Common myeloid progenitor, CD34-positive (primary cell): ENCODE measurements around the gene LILRB3.
"Not testable (repeated sequence)": the region's sequence is repeated elsewhere in the genome, so short reads cannot be mapped to it uniquely, and the experiment has no call there.

Experiments
- CTCF ChIA-PET: fragments of 350-600 bp; sonication (Branson Sonifier 250); formaldehyde crosslinking; loops from one replicate; lab custom pipeline; 2021; ENCODE audit warnings: antibody characterized with exemption; lab: Charles Lee
- POLR2A ChIA-PET: fragments of 350-600 bp; sonication (Branson Sonifier 250); formaldehyde crosslinking; loops from one replicate; lab custom pipeline; 2021; ENCODE audit warnings: antibody characterized with exemption; lab: Charles Lee
- DNase-seq, 3 donors: peaks; one replicate each; pipeline versions ENCODE4 v3.0.0 to v3.0.0-alpha.2; 2013
- H3K27ac ChIP-seq, 2 experiments: 1 replicate in 1 of 2; 2 replicates in 1 of 2; pipeline ENCODE4 v1.7.0; 2013; ENCODE audit warnings: inconsistent platforms in 2 of 2, low read length in 2 of 2, mild to moderate bottlenecking in 2 of 2, low read depth in 1 of 2, moderate library complexity in 1 of 2; ENCODE audit not compliant: severe bottlenecking in 2 of 2, insufficient read depth in 1 of 2, poor library complexity in 1 of 2
- H3K27me3 ChIP-seq, 5 experiments: replicated peaks in 2 of 5; 1 replicate in 3 of 5; 2 replicates in 2 of 5; pipeline versions ENCODE4 v1.6.1 to v1.7.0; 2013; ENCODE audit warnings: low read length in 4 of 5, mild to moderate bottlenecking in 2 of 5, moderate library complexity in 2 of 5, inconsistent platforms in 1 of 5; ENCODE audit not compliant: insufficient read depth in 5 of 5, control insufficient read depth in 4 of 5
- H3K36me3 ChIP-seq, 4 experiments: 1 replicate in 2 of 4; 2 replicates in 2 of 4; pipeline versions ENCODE4 v1.6.1 to v1.7.0; 2013; ENCODE audit warnings: low read length in 3 of 4, control low read depth in 1 of 4, mild to moderate bottlenecking in 1 of 4; ENCODE audit not compliant: control insufficient read depth in 4 of 4, insufficient read depth in 4 of 4
- H3K4me1 ChIP-seq, 4 experiments: 1 replicate in 3 of 4; 2 replicates in 1 of 4; pipeline versions ENCODE4 v1.6.1 to v1.7.1; 2013; ENCODE audit warnings: low read length in 3 of 4, mild to moderate bottlenecking in 3 of 4, control low read depth in 1 of 4, inconsistent platforms in 1 of 4, moderate library complexity in 1 of 4; ENCODE audit not compliant: control insufficient read depth in 4 of 4, insufficient read depth in 4 of 4; ENCODE audit errors: control extremely low read depth in 1 of 4
- H3K4me3 ChIP-seq, 7 experiments: 1 replicate in 4 of 7; 2 replicates in 3 of 7; pipeline versions ENCODE4 v1.5.1 to v1.7.0; 2013; ENCODE audit warnings: mild to moderate bottlenecking in 7 of 7, low read length in 6 of 7, moderate library complexity in 6 of 7, inconsistent platforms in 2 of 7, low read depth in 2 of 7, control low read depth in 1 of 7; ENCODE audit not compliant: insufficient read depth in 4 of 7, control insufficient read depth in 1 of 7; ENCODE audit errors: extremely low read depth in 1 of 7
- H3K9me3 ChIP-seq, 5 experiments: 1 replicate in 4 of 5; 2 replicates in 1 of 5; pipeline versions ENCODE4 v1.6.1 to v1.7.1; 2013; ENCODE audit warnings: low read length in 4 of 5, mild to moderate bottlenecking in 2 of 5, inconsistent platforms in 1 of 5, low read depth in 1 of 5, moderate library complexity in 1 of 5; ENCODE audit not compliant: control insufficient read depth in 4 of 5, insufficient read depth in 2 of 5; ENCODE audit errors: control extremely low read depth in 1 of 5
- WGBS: methylation state at CpG from one replicate; pipeline ENCODE4 v1.1.5; 2013; ENCODE audit not compliant: insufficient coverage; 5-methylcytosine and 5-hydroxymethylcytosine counted together

The LILRB3 gene

DNA sequence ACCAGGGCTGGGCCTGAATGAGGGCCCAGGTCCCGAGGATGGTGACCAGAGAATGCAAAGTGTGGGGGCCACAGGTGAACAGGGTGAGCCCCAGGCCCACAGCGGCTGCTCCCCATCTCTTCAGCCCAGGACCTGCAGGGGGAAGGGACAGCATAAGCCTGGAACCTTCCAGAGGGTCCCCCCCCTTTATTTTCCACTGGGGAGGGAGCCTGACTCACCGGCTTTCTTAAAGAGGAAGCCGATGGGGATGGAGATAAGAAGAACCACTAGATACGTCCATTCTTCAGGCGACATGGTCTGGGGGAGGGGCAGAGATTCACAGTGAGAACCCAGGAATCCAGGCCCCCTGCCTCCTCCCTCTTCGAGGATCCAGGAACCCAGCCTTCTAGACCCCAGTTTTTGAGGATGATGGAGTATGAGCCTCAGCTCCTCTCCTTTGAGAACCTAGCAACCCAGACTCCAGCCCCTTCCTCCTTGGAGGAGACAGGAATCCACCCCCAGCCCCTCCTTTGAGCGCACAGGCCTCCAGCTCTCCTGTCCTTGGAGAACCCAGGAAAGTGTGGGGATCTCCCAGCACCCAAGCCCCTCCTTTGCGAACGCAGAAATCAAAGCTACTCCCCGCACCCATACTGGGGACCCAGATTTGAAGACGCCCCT lies 34.5 kb downstream of the LILRB3 start:
- 0% methylated on average over 7 of the region's 12 CpGs for WGBS
- Histone ChIP-seq H3K9me3 (no peaks in the 10 kb centered on the region), H3K27ac (peak overlapping the region; percentile 96 to 98), H3K36me3 (peaks cover 10 to 32% (median 29%) of the 10 kb centered on the region in 4 experiments), H3K27me3 (no peaks in the 10 kb centered on the region), H3K4me1 (peaks cover 4 to 37% (median 35%) of the 10 kb centered on the region in 4 experiments), H3K4me3 (peak overlapping the region; percentile 67 to 94 (median 89))
- peak; percentile 92 to 98 (median 97) for DNase-seq
- POLR2A ChIA-PET: interaction anchor here (0.6 to 6.0 kb wide), 7 partner anchors 10 to 979 kb away, joined by 3 to 95 read pairs (median 4); partner anchors contain the start of gene RPS9
- CTCF ChIA-PET: interaction anchor here (1.0 to 4.2 kb wide), 9 partner anchors 8 to 46 kb away, joined by 3 to 28 read pairs (median 9); partner anchors contain the start of gene TMC4

DNA sequence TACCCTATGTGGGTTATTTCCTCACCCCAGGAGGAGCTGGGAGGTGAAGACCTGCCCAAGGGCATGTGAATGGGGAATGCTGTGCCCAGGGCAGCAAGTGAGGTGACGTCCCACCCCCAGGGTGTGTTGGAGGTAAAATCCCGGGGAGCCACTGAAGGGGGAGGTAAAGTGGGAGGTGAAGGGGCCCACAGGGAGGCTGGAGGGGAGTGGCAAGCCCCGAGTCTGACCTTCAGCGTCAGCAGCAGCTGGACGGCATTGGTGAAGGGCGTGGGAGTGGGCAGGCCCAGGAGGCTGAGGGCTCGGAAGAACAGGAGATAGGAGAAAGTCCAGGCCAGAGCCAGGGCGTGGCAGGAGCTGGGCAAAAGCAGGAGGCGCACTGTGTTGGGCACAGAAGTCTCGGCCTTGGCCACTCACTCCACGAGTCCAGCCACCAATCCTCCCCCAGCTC lies 35.8 kb downstream of the LILRB3 start:
- peak overlapping the region in 4 of 7 experiments; percentile 55 to 94 (median 88) for H3K4me3 ChIP-seq
- ChIA-PET POLR2A (interaction anchor here (1.1 to 6.0 kb wide), 2 partner anchors 13 to 23 kb away, joined by 5 to 95 read pairs; no protein-coding TSS in a partner anchor), CTCF (interaction anchor here (0.7 to 4.2 kb wide), 8 partner anchors 11 to 79 kb away, joined by 3 to 28 read pairs (median 5); partner anchors contain the start of gene TMC4)
- 87% methylated on average over 9 of the region's 11 CpGs for WGBS
- H3K27ac ChIP-seq: peak overlapping the region; percentile 96 to 98
- H3K4me1 ChIP-seq: peaks cover 4 to 31% (median 28%) of the 10 kb centered on the region in 4 experiments
- no peaks in the 10 kb centered on the region for H3K9me3 ChIP-seq
- peaks cover 7 to 39% (median 31%) of the 10 kb centered on the region in 4 experiments for H3K36me3 ChIP-seq
- H3K27me3 ChIP-seq: no peaks in the 10 kb centered on the region
- DNase-seq: no peak

DNA sequence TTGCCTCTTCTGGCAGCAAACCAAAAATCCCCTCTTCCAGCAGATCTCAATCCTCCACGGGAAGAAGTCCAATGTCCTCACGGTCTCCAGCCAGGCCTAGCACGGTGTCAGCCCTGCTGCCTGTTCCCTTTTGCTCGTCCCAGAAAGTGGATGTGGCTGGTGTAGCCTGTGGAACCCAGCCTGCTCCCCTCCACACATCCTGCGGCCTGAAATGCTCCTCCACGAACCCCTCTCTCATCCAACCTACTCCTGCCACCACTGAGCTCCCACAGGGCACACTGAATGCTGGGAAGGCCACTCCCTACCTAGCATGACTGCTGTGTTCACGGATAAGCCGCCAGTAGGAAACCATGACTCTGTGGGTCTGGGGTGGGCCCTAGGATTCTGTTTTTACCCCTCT lies 36.5 kb downstream of the LILRB3 start:
- Histone ChIP-seq H3K27me3 (no peaks in the 10 kb centered on the region), H3K9me3 (no peaks in the 10 kb centered on the region), H3K27ac (peak overlapping the region; percentile 96 to 98), H3K4me3 (peak overlapping the region in 1 of 7 experiments; percentile 92), H3K36me3 (peaks cover 7 to 40% (median 31%) of the 10 kb centered on the region in 4 experiments), H3K4me1 (peaks cover 4 to 25% (median 22%) of the 10 kb centered on the region in 4 experiments)
- WGBS: 81% methylated on average over 3 of the region's 8 CpGs
- no peak for DNase-seq
- CTCF ChIA-PET: interaction anchor here (1.4 to 4.2 kb wide), 6 partner anchors 10 to 80 kb away, joined by 3 to 28 read pairs (median 6); partner anchors contain the start of gene TMC4
- POLR2A ChIA-PET: interaction anchor here (6.0 kb wide), 1 partner anchor 24 kb away, joined by 95 read pairs; no protein-coding TSS in a partner anchor

DNA sequence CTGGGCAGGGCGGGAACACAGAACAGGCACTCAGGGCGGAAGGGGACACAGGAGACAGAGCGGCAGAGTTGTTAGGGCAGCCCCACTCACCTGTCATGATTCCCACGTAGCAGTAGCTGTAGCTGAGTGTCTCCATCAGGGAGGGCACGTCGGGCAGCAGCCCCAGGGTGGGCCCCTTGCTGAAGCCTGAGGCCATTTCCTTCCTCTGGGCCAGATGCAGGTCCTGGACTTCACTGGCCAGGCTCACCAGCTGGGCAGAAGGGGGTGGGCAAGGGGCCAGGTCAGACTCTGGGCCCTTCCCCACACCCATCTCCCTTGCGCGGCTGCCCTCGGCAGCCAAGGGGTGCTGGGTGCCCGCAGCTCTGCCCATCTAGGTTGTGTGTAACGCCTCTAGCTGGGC lies 39.4 kb downstream of the LILRB3 start:
- 93% methylated on average over 11 of the region's 11 CpGs for WGBS
- Histone ChIP-seq H3K27ac (peak overlapping the region in 1 of 2 experiments; percentile 25), H3K4me1 (peaks cover 4 to 33% (median 27%) of the 10 kb centered on the region in 4 experiments), H3K27me3 (no peaks in the 10 kb centered on the region), H3K36me3 (peaks cover 9 to 69% (median 57%) of the 10 kb centered on the region in 4 experiments), H3K9me3 (no peaks in the 10 kb centered on the region), H3K4me3 (no peak overlapping the region)
- no peak for DNase-seq
- POLR2A ChIA-PET: interaction anchor here (0.8 kb wide), 1 partner anchor 8 kb away, joined by 3 read pairs; no protein-coding TSS in a partner anchor
- CTCF ChIA-PET: interaction anchor here (1.1 to 2.2 kb wide), 3 partner anchors 13 to 49 kb away, joined by 3 to 8 read pairs (median 3); no protein-coding TSS in a partner anchor

DNA sequence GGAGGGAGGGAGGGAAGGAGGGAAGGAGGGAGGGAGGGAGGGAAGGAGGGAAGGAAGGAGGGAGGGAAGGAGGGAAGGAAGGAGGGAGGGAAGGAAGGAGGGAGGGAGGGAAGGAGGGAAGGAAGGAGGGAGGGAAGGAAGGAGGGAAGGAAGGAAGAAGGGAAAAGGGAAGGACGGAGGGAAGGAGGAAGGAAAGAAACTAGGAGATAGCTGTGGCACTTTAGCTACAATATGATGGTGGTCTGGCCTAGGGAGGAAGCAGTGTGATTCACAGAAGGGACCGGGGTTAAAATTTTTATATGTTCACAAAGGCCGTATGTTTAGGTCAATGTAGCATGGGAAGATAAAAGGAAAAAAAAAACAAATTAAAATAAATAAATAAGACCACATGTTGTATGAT lies 40.9 kb downstream of the LILRB3 start:
- H3K9me3 ChIP-seq, H3K27ac ChIP-seq, H3K4me3 ChIP-seq, H3K27me3 ChIP-seq, POLR2A ChIA-PET, DNase-seq, CTCF ChIA-PET: not testable (repeated sequence)
- Histone ChIP-seq H3K36me3 (peaks cover 9 to 71% (median 59%) of the 10 kb centered on the region in 4 experiments), H3K4me1 (peaks cover 0 to 18% (median 13%) of the 10 kb centered on the region in 4 experiments)
- WGBS: 92% methylated on average over 1 of the region's 3 CpGs

DNA sequence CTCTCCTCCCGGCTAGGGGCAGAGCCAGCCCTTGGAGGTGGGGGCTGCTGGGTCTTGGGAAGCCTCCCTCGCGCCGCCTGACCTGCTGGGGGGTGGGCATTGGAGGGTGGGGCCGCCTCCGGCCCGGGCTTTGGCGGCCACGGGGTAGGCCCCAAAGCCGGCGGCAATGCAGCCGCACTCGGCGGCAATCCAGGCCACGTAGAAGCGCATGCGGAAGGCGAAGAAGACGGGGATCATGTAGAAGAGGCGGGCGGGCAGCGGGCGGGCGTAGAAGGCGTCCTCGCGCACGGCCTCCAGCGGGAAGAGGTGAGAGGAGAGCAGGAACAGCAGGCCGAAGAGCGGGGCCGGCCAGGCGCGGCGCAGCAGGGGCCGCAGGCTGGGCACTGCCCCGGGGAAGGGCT lies 42.1 kb downstream of the LILRB3 start:
- H3K27ac ChIP-seq: peak overlapping the region in 1 of 2 experiments; percentile 35
- no peaks in the 10 kb centered on the region for H3K9me3 ChIP-seq
- H3K4me1 ChIP-seq: peaks cover 0 to 15% (median 11%) of the 10 kb centered on the region in 4 experiments
- over 99% methylated on average over 25 of the region's 37 CpGs for WGBS
- peaks cover 8 to 72% (median 51%) of the 10 kb centered on the region in 4 experiments for H3K36me3 ChIP-seq
- H3K4me3 ChIP-seq: no peak overlapping the region
- ChIA-PET CTCF (interaction anchor here (1.1 to 1.6 kb wide), 3 partner anchors 9 to 52 kb away, joined by 3 to 7 read pairs (median 6); partner anchors contain the start of gene MBOAT7), POLR2A (no interaction called here)
- H3K27me3 ChIP-seq: no peaks in the 10 kb centered on the region
- DNase-seq: no peak
